GM12801 (cell line): Measurements from ENCODE around the gene TIMM8A.

Source experiments
- TF ChIP-seq, protein P1 (sequence below): IDR thresholded peaks from one replicate; pipeline ENCODE4 v1.5.1; 2011; ENCODE audit warnings: control low read depth; ENCODE audit not compliant: insufficient read length; ENCODE audit errors: extremely low read depth

The TIMM8A gene

DNA sequence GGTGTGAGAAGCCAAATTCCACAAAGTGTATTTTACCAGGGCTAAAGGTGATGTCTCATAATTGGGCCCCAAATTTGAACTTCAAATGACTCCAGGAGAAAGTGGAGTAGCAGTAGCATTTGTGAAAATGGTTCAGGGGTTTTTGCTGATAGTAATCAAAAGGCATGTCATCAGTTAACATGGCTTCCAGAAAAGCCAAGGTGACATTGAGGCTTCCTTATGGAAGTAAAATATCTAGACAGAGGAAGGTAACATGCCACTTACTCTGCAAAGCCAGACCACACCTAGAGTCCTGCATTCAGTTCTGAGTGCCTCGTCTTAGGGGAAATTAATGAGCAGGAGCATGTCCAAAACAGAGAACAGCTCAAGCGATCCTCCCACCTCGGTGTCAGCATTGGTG lies 40.1 kb upstream of the TIMM8A start:
- TF ChIP-seq, protein P1, sequence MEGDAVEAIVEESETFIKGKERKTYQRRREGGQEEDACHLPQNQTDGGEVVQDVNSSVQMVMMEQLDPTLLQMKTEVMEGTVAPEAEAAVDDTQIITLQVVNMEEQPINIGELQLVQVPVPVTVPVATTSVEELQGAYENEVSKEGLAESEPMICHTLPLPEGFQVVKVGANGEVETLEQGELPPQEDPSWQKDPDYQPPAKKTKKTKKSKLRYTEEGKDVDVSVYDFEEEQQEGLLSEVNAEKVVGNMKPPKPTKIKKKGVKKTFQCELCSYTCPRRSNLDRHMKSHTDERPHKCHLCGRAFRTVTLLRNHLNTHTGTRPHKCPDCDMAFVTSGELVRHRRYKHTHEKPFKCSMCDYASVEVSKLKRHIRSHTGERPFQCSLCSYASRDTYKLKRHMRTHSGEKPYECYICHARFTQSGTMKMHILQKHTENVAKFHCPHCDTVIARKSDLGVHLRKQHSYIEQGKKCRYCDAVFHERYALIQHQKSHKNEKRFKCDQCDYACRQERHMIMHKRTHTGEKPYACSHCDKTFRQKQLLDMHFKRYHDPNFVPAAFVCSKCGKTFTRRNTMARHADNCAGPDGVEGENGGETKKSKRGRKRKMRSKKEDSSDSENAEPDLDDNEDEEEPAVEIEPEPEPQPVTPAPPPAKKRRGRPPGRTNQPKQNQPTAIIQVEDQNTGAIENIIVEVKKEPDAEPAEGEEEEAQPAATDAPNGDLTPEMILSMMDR, result no peak

DNA sequence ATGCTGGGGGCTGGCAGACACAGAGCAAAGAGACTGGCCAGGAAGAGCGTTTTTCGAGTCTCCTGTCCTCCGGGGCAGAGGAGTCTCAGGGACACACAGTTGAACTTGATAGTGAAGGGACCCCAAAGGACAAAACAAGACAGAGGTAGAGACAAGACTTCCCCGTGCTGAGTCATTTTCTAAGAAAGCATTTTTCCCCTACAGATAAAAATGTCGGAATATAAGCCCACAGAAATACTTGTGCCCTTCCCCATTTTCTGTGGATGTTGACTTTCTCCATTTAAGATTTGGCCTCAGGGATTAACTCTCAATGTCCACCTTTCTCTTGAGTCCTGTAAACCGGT lies 38.0 kb upstream of the TIMM8A start:
- TF ChIP-seq, protein P1, result no peak

DNA sequence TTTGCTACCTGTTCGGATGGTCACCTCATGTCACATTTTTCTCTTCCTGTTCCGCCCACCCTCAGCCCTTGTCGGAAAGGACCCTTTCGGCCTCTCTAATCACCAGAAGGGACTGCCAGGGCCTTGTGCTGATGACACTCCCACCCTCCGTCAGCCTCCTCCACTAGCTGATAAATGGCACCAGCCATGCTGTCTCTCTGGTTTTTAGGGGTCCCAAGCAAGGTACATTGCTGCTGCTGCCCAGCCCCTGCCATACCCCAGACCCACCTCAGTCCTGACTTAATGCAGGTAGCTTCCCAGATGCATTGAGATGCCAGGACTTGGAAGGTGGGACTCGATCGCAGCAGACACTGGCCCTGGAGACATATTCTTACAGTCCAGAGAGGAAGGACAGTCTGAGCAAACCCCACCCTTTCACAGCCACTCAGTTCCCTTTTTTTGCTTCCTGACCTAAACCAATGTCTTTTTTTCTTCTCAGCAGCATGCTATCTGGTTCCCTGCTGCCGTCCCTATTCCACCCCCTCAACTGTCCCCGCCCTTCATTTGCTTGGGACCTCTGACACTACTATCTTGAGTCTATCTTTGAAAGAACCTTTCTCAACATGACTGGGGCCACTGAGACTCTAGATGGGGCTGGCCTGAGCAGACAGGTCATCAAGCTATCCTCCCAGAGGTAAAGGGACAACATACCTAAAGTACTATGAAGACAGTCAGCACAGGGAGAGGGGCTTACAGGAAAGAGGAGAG lies 37.4 kb upstream of the TIMM8A start, which contains the start of gene BTK:
Gene BTK (minus strand): TSS at position 397 of the 747 bp plus-strand sequence. CDS start 10,907 bp downstream, outside the sequence.
- TF ChIP-seq, protein P1, result no peak

DNA sequence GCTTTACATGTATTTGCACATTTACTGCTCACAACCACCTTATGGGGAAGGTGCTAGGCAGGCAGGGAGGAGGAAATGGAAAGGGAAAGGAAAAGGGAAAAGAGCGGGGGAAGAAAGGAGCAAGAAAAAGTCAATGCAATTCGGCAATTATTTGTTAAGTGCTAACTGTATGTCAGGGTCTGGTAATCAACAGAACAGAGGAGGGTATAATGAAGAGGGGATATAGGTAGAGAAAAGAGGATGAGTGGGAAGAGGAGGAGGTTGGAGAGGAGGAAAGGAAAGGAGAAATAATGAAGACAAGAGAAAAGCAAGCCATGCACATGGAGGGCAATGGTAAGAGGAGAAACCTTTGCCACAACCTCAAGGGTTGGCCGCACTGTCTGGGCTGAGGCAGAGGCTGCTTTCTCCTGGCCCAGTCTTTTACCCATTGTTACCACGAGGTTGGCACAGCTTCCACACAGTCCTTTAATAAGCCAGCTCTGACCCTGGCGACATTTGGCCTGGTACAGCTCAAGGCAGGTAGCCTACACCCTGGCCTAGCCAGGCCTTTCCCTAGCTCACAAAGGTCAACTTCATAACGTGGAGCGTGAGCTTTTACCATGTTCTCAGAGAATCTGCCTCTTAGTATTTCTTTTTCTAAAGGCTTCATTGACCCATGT lies 36.6 kb upstream of the TIMM8A start:
- TF ChIP-seq, protein P1, result no peak

DNA sequence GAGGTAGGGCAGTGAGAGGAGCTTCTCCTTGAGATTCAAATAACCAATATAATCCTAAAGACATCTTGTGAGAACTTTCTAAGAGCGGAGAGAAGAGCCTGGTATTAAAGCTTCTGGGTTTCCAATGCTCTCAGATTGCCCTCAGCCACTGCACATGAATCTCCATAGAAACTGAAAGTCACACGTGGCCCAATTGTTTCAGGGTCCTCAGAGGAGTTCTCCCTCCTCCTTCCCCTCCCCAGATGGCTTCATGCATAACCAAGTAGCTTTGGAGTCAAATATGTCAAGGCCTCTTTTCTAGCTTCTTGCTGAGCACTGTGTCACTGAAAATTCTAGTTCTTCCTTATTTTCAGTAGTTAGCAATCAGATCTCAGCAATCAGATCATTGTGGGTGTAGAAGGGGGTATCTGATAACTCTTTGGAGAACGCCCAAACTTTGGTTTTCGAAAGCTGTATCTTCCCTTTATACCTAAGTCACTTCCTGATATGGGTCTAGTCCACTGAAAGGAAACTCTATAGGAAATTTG lies 35.2 kb upstream of the TIMM8A start:
- TF ChIP-seq, protein P1, result no peak

DNA sequence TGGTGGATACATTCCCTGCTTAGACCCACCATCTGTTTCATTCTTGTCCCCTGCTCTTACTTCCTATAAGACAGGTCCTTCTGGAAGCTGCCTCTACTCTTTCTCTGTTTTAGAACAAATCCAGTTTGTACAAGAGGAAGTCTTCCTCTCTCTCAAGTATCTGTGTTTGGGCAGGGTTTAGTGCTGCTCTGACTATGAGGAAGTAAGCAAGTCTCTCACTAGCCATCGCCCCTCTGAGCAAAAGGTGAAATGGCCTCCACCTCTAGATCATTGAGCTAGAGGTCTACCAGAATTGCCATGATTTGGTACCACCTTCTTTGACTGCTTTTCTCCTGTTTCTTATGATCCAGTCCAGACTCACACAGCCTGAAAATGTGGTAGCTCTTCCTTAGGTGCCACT lies 29.0 kb upstream of the TIMM8A start:
- TF ChIP-seq, protein P1, result no peak

DNA sequence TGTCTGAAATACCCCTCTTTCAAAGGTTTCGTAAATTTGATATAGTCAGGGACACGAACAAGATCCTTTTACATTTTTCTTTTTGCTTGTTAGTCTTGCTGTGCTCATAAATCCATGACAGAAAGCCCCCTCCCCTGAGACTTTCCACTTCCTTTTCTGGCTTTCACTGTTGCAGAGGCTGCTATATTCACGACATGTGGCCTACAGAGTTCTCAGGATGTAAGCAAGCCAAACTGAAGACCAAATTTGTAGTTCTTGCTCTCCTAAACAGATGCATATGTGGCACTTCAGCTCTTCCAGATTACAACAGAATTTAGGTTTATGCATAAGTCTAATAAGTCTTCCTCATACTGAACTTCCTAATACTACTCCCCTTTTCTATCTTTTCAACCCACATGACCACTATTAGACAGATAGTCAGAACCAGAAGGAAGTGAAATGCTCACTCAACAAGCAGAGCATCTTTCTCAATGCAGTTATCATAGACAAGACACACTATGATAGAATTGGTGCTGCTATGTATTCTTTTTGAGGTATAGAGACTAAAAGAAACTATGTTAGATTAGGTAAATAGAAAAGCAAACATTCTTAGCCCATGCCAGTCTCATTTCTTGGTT lies 22.5 kb upstream of the TIMM8A start:
- TF ChIP-seq, protein P1, result no peak
